Kidney (tissue), 14 donors: Measurements from ENCODE around the gene VAT1. TPM values are rescaled to one million over a fixed set of nuclear protein-coding genes. Genes with fewer than 3 reads are reported as not detected.
"Not testable (repeated sequence)": the region's sequence is repeated elsewhere in the genome, so short reads cannot be mapped to it uniquely, and the experiment has no call there.

Source experiments
- DNase-seq, 5 donors: peaks; one replicate each; pipeline ENCODE4 v3.0.0-alpha.2; 2013 to 2020
- FAIRE-seq: peaks from 2 replicates; lab custom pipeline; 2012; peaks lifted over from hg19 to GRCh38; lab: Jason Lieb, UNC
- H3K27ac ChIP-seq, 2 donors: one replicate each; pipeline ENCODE4 v1.7.0; 2013; ENCODE audit warnings: low read depth in 2 of 2, low read length in 2 of 2, inconsistent platforms in 1 of 2
- H3K27me3 ChIP-seq: one replicate; pipeline ENCODE4 v1.7.1; 2013; ENCODE audit warnings: low read length, inconsistent platforms; ENCODE audit not compliant: control insufficient read depth, insufficient read depth
- H3K36me3 ChIP-seq, 3 donors: one replicate each; pipeline versions ENCODE4 v1.7.0 to v1.7.1; 2013; ENCODE audit warnings: low read length in 3 of 3, control low read depth in 1 of 3, inconsistent platforms in 1 of 3; ENCODE audit not compliant: insufficient read depth in 3 of 3, control insufficient read depth in 2 of 3
- H3K4me1 ChIP-seq, 3 donors: one replicate each; pipeline versions ENCODE4 v1.7.0 to v1.7.1; 2013; ENCODE audit warnings: low read length in 3 of 3, inconsistent platforms in 1 of 3, low read depth in 1 of 3; ENCODE audit not compliant: control insufficient read depth in 2 of 3, insufficient read depth in 2 of 3
- H3K4me3 ChIP-seq, 3 donors: one replicate each; pipeline versions ENCODE4 v1.7.0 to v1.8.1; 2013; ENCODE audit warnings: low read length in 3 of 3, control low read depth in 1 of 3, inconsistent platforms in 1 of 3
- H3K9ac ChIP-seq, 3 donors: one replicate each; pipeline versions ENCODE4 v1.7.0 to v1.7.1; 2013; ENCODE audit warnings: low read length in 3 of 3, control low read depth in 1 of 3, inconsistent platforms in 1 of 3
- H3K9me3 ChIP-seq, 3 donors: one replicate each; pipeline versions ENCODE4 v1.7.0 to v1.7.1; 2013; ENCODE audit warnings: low read length in 3 of 3, control low read depth in 1 of 3, inconsistent platforms in 1 of 3; ENCODE audit not compliant: control insufficient read depth in 2 of 3, insufficient read depth in 1 of 3
- CTCF ChIP-seq: IDR thresholded peaks from 3 replicates; pipeline ENCODE4 v1.5.1; 2012; ENCODE audit warnings: mild to moderate bottlenecking, moderate library complexity, borderline replicate concordance; ENCODE audit not compliant: insufficient read depth; ENCODE audit errors: extremely low read depth
- intact Hi-C: fragments of 100-400 bp; cut with DNase I; formaldehyde crosslinking; loops from one replicate; pipeline ENCODE4 v1.11.1; 2022
- polyA plus RNA-seq: library from polyadenylated mRNA; stranded (reverse); fragments of 350-450 nt; fragmentation: Illumina TruSeq; extraction: RNeasy Lipid Tissue Mini Kit (QIAGEN cat#74804); gene quantifications from one replicate; pipeline ENCODE4 v1.2.3, GENCODE V29; 2014; ENCODE audit warnings: low read depth, low replicate concordance; ENCODE audit not compliant: insufficient read depth
- total RNA-seq: library from RNA; stranded (reverse); fragmentation: NEBNext Ultra II Directional; extraction: Animal tissue kit (Norgen Biotek cat#: 25700); gene quantifications from one replicate; pipeline ENCODE4 v1.2.1, GENCODE V29; 2021
- donor health status: control.
- donor health status: control.
- donor health status: control.
- donor health status: control.
- donor health status: control.
- donor health status: DM: yes; HTN: yes; CAD: no.
- donor health status: Normal renal cell carcinoma (clear cell type).

Gene VAT1
- total and polyA plus RNA-seq, 2 donors from 2014 or later, result 119 to 133 TPM

DNA sequence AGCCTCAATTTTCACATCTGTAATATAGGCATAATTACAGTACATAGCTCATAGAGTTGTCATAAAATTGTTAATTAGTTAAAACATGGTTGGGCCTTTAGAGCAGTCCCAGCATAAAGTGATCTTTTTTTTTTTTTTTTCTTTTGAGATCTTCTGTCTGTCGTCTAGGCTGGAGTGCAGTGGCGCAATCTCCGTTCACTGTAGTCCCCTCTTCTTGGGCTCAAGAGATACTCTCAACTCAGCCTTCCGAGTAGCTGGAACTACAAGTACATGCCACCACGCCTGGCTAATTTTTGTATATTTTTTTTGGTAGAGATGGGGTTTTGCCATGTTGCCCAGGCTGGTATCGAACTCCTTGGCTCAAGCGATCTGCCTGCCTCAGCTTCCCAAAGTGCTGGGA lies 33.9 kb upstream of the VAT1 start:
- no peak for DNase-seq
- Histone ChIP-seq H3K9me3 (no peaks in the 10 kb centered on the region), H3K9ac (no peak overlapping the region), H3K4me3 (no peak overlapping the region), H3K27ac (no peak overlapping the region), H3K27me3 (no peaks in the 10 kb centered on the region), H3K4me1 (no peaks in the 10 kb centered on the region), H3K36me3 (no peaks in the 10 kb centered on the region)
- no peak for TF ChIP-seq CTCF
- intact Hi-C loops, result no loop called here
- FAIRE-seq, result no peak

DNA sequence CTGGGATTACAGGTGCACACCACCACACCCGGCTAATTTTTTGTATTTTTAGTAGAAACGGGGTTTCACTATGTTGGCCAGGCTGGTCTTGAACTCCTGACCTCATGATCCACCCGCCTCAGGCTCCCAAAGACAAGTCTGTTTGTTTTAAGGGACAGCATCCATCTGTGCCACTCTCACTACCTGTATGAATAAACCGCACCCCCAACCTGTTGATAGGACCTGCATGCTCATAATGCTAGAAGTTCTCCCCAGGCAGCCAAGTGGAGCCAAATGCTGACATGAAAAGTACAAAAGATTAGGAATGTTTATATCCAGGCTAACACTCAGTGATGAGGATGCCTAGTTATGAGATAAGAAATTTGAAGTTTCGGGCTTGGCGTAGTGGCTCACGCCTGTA lies 30.8 kb upstream of the VAT1 start:
- H3K9me3 ChIP-seq, H3K27ac ChIP-seq, H3K4me3 ChIP-seq, intact Hi-C loops, H3K9ac ChIP-seq, H3K4me1 ChIP-seq, H3K36me3 ChIP-seq, FAIRE-seq, H3K27me3 ChIP-seq, DNase-seq: not testable (repeated sequence)

DNA sequence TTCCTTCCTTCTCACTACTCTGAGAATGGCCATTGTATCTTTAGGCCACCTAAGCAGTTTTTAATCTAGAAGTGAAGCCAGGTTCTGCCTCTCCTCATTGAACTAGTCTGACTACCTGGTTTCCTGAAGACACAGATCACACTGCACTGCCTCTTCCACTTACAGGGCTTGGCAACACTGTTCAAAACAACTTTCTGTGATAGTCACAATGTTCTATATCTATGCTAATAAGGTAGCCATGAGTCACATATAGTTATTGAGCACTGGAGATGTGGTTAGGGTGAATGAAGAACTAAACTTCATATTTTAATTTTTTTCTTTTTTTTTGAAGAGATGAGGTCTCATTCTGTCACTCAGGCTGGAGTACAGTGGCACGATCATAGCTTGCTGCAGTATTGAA lies 29.8 kb upstream of the VAT1 start:
- no peak for DNase-seq
- Histone ChIP-seq H3K36me3 (no peaks in the 10 kb centered on the region), H3K4me1 (no peaks in the 10 kb centered on the region), H3K27me3 (no peaks in the 10 kb centered on the region), H3K9me3 (no peaks in the 10 kb centered on the region), H3K27ac (no peak overlapping the region), H3K9ac (no peak overlapping the region), H3K4me3 (no peak overlapping the region)
- no peak for FAIRE-seq
- intact Hi-C loops, result no loop called here
- TF ChIP-seq CTCF, result no peak

- no peak for TF ChIP-seq CTCF
Observed at GRCh38 chr17:43044024-43044423, 21.8 kb upstream of the VAT1 start.

More at GRCh38 chr17:43044024-43044423, 21.8 kb upstream of the VAT1 start:
- Histone ChIP-seq H3K9me3 (no peaks in the 10 kb centered on the region), H3K9ac (no peak overlapping the region), H3K27ac (no peak overlapping the region), H3K27me3 (no peaks in the 10 kb centered on the region), H3K4me1 (no peaks in the 10 kb centered on the region), H3K4me3 (no peak overlapping the region), H3K36me3 (no peaks in the 10 kb centered on the region)
- DNase-seq (no peak), FAIRE-seq (no peak)
- intact Hi-C loops, result no loop called here
